PC-9 (cell line): ENCODE measurements around the gene ABRACL. TPM values are rescaled to one million over a fixed set of nuclear protein-coding genes. Genes with fewer than 3 reads are reported as not detected.
A peak's percentile ranks its signal among the peaks of the same experiment; 100 is the strongest.

Experiments
- BruUV-seq: library from RNA; stranded (reverse); fragments of 400-500 nt; replicated peaks from 2 replicates; lab custom pipeline; 2021; lab: Mats Ljungman, UMichigan
- CTCF ChIA-PET: fragments of 300-600 bp; sonication (Branson Sonifier 250); formaldehyde crosslinking; loops from one replicate; lab custom pipeline; 2022; ENCODE audit warnings: antibody characterized with exemption; lab: Charles Lee
- POLR2A ChIA-PET: fragments of 300-600 bp; sonication (Branson Sonifier 250); formaldehyde crosslinking; loops from one replicate; lab custom pipeline; 2022; ENCODE audit warnings: antibody characterized with exemption; ENCODE audit not compliant: unreplicated experiment; lab: Charles Lee
- DNase-seq, 2 experiments: peaks; one replicate each; pipeline versions ENCODE4 v3.0.0 to v3.0.0-alpha.2; 2015 to 2022; ENCODE audit warnings: mixed read lengths in 1 of 2
- H2AFZ ChIP-seq: fragments of 200-600 bp; sonication (generic); 2 replicates; pipeline ENCODE4 v1.8.1; 2017; ENCODE audit warnings: antibody characterized with exemption
- H3F3A ChIP-seq: fragments of 200-600 bp; sonication (generic); 2 replicates; pipeline ENCODE4 v1.8.1; 2017; ENCODE audit warnings: antibody characterized with exemption, mild to moderate bottlenecking, low read depth; ENCODE audit not compliant: insufficient read depth
- H3K27ac ChIP-seq: fragments of 200-600 bp; sonication (generic); 2 replicates; pipeline ENCODE4 v1.6.1; 2016; ENCODE audit warnings: mixed run types
- H3K27me3 ChIP-seq: fragments of 200-600 bp; sonication (generic); 2 replicates; pipeline ENCODE4 v1.6.1; 2016; ENCODE audit warnings: low read depth, mixed run types; ENCODE audit not compliant: insufficient read depth
- H3K36me3 ChIP-seq: fragments of 200-600 bp; sonication (generic); 2 replicates; pipeline ENCODE4 v1.6.1; 2016; ENCODE audit warnings: low read depth, mixed run types
- H3K4me1 ChIP-seq: fragments of 200-600 bp; sonication (generic); replicated peaks from 2 replicates; pipeline ENCODE4 v1.6.1; 2016; ENCODE audit warnings: mixed run types; ENCODE audit not compliant: insufficient read depth
- H3K4me2 ChIP-seq: fragments of 200-600 bp; sonication (generic); 2 replicates; pipeline ENCODE4 v1.6.1; 2017; ENCODE audit warnings: mixed run types
- H3K4me3 ChIP-seq: fragments of 200-600 bp; sonication (generic); 2 replicates; pipeline ENCODE4 v1.6.1; 2016; ENCODE audit warnings: mixed run types
- H3K79me2 ChIP-seq: fragments of 200-600 bp; sonication (generic); 2 replicates; pipeline ENCODE4 v1.6.1; 2017; ENCODE audit warnings: low read depth, mixed run types
- H3K9me2 ChIP-seq: fragments of 200-600 bp; sonication (generic); 2 replicates; pipeline ENCODE4 v1.8.1; 2017; ENCODE audit warnings: mild to moderate bottlenecking; ENCODE audit not compliant: insufficient read depth
- H3K9me3 ChIP-seq: fragments of 200-600 bp; sonication (generic); 2 replicates; pipeline ENCODE4 v1.8.1; 2016; ENCODE audit warnings: low read depth; ENCODE audit not compliant: insufficient read depth
- H4K20me1 ChIP-seq: fragments of 200-600 bp; sonication (generic); 2 replicates; pipeline ENCODE4 v1.8.1; 2017; ENCODE audit not compliant: insufficient read depth
- CTCF ChIP-seq: fragments of 200-600 bp; sonication (generic); conservative IDR thresholded peaks from 2 replicates; pipeline ENCODE4 v1.6.1; 2017; ENCODE audit warnings: mixed run types, antibody characterized with exemption, mild to moderate bottlenecking, moderate library complexity
- EZH2 ChIP-seq: fragments of 200-600 bp; sonication (generic); IDR thresholded peaks from 2 replicates; pipeline ENCODE4 v1.8.0; 2017; ENCODE audit warnings: antibody characterized with exemption, low read depth
- intact Hi-C: fragments of 100-400 bp; cut with micrococcal nuclease; formaldehyde crosslinking; loops from one replicate; pipeline ENCODE4 v1.10.0; 2022; ENCODE audit not compliant: unreplicated experiment
- total RNA-seq: library from RNA; stranded (reverse); gene quantifications from 2 replicates; pipeline ENCODE4 v1.2.3, GENCODE V29; 2021

The ABRACL gene
- total RNA-seq, 1 experiment from 2014 or later = 33.7 TPM

- Histone ChIP-seq H3K27ac (no peak overlapping the region), H3K9me3 (no peaks in the 10 kb centered on the region), H3K4me3 (no peak overlapping the region), H3K79me2 (no peaks in the 10 kb centered on the region), H3K9me2 (no peaks in the 10 kb centered on the region; the same call in 1 of the 2 replicates), H3K27me3 (no peaks in the 10 kb centered on the region), H3K4me2 (no peak overlapping the region), H2AFZ (no peak overlapping the region), H3F3A (no peaks in the 10 kb centered on the region), H4K20me1 (no peaks in the 10 kb centered on the region), H3K4me1 (peaks cover 19% of the 10 kb centered on the region), H3K36me3 (no peaks in the 10 kb centered on the region)
- BruUV-seq = no TSS peak
- no peak for DNase-seq
- POLR2A ChIA-PET = no interaction called here
- CTCF ChIA-PET = no interaction called here
- TF ChIP-seq EZH2 = no peak
- TF ChIP-seq CTCF = no peak
- intact Hi-C loops = no loop called here
These were observed 32.0 kb upstream of the ABRACL start for GRCh38 chr6:138996524-138996923.

- Histone ChIP-seq H4K20me1 (no peaks in the 10 kb centered on the region), H3K36me3 (no peaks in the 10 kb centered on the region), H3K27me3 (no peaks in the 10 kb centered on the region), H3K27ac (no peak overlapping the region), H3K9me3 (no peaks in the 10 kb centered on the region), H3K4me3 (no peak overlapping the region), H3K9me2 (no peaks in the 10 kb centered on the region; the same call in 1 of the 2 replicates), H3F3A (no peaks in the 10 kb centered on the region), H3K4me2 (no peak overlapping the region), H3K79me2 (no peaks in the 10 kb centered on the region), H3K4me1 (peaks cover 19% of the 10 kb centered on the region), H2AFZ (no peak overlapping the region)
- BruUV-seq = no TSS peak
- intact Hi-C loops = no loop called here
- ChIA-PET POLR2A (no interaction called here), CTCF (no interaction called here)
- TF ChIP-seq EZH2 = no peak
- no peak for TF ChIP-seq CTCF
- DNase-seq = no peak
These were observed 31.4 kb upstream of the ABRACL start for GRCh38 chr6:138997136-138997535.

DNA sequence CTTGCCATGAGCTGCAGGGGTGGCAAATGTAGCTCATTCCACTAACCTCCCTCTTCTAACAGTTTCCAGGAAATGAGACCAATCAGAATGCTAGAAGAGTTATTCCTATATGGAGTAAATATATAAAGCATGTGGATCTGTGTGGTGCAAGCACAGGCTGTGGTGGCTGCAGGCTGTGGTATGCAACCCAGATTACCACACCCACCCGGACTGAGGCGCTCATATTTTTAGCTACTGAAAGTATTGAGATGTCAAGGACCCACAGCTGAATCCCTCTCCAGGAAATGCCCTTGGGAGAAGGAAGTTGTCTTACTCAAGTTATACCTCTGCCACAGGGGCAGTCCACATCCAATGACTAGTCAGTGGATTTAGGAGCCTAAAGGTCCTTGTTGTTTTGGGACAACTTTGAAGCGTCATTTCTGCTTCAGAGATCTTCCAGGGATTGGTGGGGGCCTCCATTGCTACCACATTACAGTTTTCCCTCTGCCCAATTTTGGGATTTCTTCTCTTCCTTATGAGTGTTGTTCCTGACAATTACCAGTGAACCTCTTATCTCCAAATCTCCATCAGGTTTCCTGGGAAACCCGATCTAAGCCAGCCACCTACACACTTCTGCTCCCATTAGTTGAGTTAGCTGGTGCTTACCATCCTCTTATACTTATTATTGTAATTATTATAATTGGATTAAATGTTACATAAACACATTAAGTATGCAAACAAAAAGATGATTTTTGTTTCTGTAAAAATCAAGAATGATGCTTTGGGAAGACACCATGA lies 28.4 kb upstream of the ABRACL start:
- Histone ChIP-seq H3F3A (no peaks in the 10 kb centered on the region), H3K4me3 (no peak overlapping the region), H3K79me2 (no peaks in the 10 kb centered on the region), H3K27me3 (no peaks in the 10 kb centered on the region), H3K36me3 (no peaks in the 10 kb centered on the region), H3K9me3 (no peaks in the 10 kb centered on the region), H2AFZ (no peak overlapping the region), H3K4me2 (no peak overlapping the region), H4K20me1 (no peaks in the 10 kb centered on the region), H3K27ac (no peak overlapping the region), H3K4me1 (no peaks in the 10 kb centered on the region), H3K9me2 (no peaks in the 10 kb centered on the region; the same call in 1 of the 2 replicates)
- intact Hi-C loops = no loop called here
- BruUV-seq = no TSS peak
- ChIA-PET CTCF (no interaction called here), POLR2A (no interaction called here)
- peak in 1 of 2 experiments; percentile 58 for DNase-seq
- TF ChIP-seq CTCF (no peak), EZH2 (no peak)
